ENCODE measurements around the gene EID3. TPM values are rescaled to one million over a fixed set of nuclear protein-coding genes. Genes with fewer than 3 reads are reported as not detected.

EID3 gene
- total and polyA plus RNA-seq, 10 of the 15 experiments (the other 5 are each of a cell fraction or from before 2014, with no cell fraction given), result 0.92 to 7.0 (median 4.3) TPM

GRCh38 chr12:104288635-104289274 is 14.8 kb upstream of the EID3 start (continued):
- TF ChIP-seq NR2C2 (IDR thresholded peaks at IDR 0.05; ENCODE audit: borderline replicate concordance, control insufficient read depth, insufficient read length, low read depth) (no peak), SREBF2 (IDR thresholded peaks at IDR 0.05; ENCODE audit: low read length) (no peak), ASH2L (IDR thresholded peaks at IDR 0.05; ENCODE audit: borderline replicate concordance, low read depth) (no peak), HDAC2 (IDR thresholded peaks at IDR 0.05) (no peak), E4F1 (IDR thresholded peaks at IDR 0.05; ENCODE audit: borderline replicate concordance, partially characterized antibody) (no peak), ZBTB4 (CRISPR knock-in tag; IDR thresholded peaks at IDR 0.05) (no peak), BCL11A (IDR thresholded peaks at IDR 0.05; ENCODE audit: low read depth, low read length) (no peak), YY1 (IDR thresholded peaks at IDR 0.05; ENCODE audit: low read depth, low read length) (no peak), ELK1 (IDR thresholded peaks at IDR 0.05; ENCODE audit: low read depth, low read length) (no peak), SREBF1 (IDR thresholded peaks at IDR 0.05; ENCODE audit: low read length) (no peak), MTA2 (IDR thresholded peaks at IDR 0.05; ENCODE audit: low read depth) (no peak; the same call in 1 of the 2 replicates), IKZF2 (IDR thresholded peaks at IDR 0.05) (0 out of 4 replicates have a peak, but pooled peaks of 1 of the 2 experiments have one; percentile 7), TCF7 (IDR thresholded peaks at IDR 0.05; ENCODE audit: borderline replicate concordance) (no peak), BACH1 (IDR thresholded peaks at IDR 0.05; ENCODE audit: borderline replicate concordance) (peak; percentile 80; the same call in 1 of the 2 replicates), BHLHE40 (IDR thresholded peaks at IDR 0.05; ENCODE audit: borderline replicate concordance in 1 of 2, low read depth in 2 of 2, low read length in 1 of 2) (peak; percentile 60 to 63; a peak in 2 of 4 replicates), PKNOX1 (IDR thresholded peaks at IDR 0.05) (no peak), ESRRA (IDR thresholded peaks at IDR 0.05; ENCODE audit: low read length) (no peak), TAF1 (IDR thresholded peaks at IDR 0.05; ENCODE audit: borderline replicate concordance, low read depth, low read length) (peak; percentile 81; the same call in 1 of the 2 replicates), RFX5 (IDR thresholded peaks at IDR 0.05; ENCODE audit: low read depth, low read length) (no peak), TCF3 (IDR thresholded peaks at IDR 0.05; ENCODE audit: borderline replicate concordance, insufficient read depth, low read depth, low read length) (no peak)

All from GM12878 (cell line).